Stimulated activated CD8-positive, alpha-beta memory T cell treated with anti-CD3 and anti-CD28 coated beads, Interleukin-2, amount 100 ng/mL, for 1 hour (primary cell): ENCODE results near the gene TMUB2.
"Not testable (repeated sequence)": the region's sequence is repeated elsewhere in the genome, so short reads cannot be mapped to it uniquely, and the experiment has no call there.

Source experiments
- DNase-seq, 2 donors: peaks; one replicate each; pipeline ENCODE4 v3.0.0-alpha.2; 2020; ENCODE audit warnings: low read depth in 2 of 2

TMUB2 gene

DNA sequence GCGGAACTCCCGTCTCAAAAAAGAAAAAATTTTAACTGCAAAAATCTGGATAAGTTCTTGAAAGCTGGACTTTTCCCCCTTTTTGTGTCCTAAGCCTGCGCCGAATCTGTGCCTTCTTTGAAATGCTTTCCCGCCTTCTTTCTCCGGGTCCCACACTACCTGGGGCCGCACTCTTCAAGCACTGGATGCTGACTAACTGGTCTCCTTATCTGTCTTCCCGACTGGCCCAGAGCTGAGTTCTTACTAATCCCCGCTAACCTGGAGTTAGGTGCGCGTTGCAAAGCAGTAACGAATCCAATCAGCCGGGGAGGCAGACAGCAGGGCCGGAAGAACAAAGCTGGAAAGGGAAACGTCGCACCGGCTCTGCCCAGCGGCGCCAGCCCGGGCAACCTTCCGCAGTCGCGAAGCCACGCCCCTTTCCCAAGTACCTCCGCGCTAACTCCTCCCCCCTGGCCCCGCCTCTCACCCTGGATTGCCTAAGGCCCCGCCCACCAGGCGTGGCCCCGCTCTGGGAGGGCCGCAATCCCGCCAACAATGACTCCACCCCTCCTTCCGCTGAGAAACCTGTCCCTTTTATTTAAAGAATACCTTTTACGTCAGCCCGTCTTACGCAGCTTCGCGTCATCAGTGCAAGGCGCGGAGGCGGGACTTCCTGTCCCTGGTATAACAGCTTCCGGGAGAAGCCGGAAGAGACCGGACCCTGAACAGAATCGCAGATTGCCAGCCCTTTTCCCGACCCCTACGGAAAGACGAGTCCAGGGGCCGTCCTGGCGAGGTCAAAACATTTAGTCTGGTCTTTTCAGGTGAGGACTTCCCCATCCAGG, at the start of gene TMUB2:
TMUB2 (plus strand) TSS at position 666 of the 824 bp plus-strand sequence. CDS start 737 bp downstream, outside the sequence.
- peak; percentile 99 for DNase-seq

DNA sequence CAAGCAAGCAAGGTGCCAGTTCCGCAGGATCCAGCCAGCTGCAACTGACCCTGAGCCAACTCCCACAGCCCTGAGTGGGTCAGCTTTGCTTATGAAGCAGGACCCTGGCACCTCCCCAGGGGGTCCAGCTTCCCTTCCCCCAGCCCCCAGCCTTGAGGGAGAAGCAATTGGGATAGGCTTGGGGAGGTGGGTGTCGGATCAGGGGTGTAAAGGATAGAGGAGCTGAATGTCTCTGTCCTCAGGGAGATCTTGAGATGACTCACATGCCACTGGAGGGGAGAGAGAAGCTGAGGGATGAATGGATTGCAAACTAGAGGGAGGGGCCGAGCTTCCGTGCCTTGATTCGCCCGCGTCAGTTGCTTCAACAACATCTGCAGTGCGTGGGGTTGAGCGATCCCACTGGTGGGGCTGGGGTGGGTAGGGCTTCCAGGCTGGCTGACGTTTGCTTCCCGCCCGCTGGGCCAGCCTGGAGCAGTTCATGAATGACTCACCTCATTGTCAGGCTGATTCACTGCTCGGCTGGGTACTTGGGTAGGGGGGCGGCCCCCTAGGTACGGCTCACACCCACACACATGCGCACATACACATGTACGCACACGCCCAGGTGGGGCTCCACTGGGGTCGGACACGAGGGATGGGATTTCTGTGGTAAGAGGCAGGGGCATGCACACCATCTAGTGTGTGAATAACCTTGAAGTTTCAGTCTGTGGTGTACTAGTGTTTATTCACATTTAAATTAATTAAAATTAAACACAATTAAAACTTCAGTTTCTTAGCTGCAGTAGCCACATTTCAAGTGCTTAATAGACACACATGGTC, 48.7 kb upstream of the TMUB2 start:
- peak in 1 of 2 donors; percentile 21 for DNase-seq

DNA sequence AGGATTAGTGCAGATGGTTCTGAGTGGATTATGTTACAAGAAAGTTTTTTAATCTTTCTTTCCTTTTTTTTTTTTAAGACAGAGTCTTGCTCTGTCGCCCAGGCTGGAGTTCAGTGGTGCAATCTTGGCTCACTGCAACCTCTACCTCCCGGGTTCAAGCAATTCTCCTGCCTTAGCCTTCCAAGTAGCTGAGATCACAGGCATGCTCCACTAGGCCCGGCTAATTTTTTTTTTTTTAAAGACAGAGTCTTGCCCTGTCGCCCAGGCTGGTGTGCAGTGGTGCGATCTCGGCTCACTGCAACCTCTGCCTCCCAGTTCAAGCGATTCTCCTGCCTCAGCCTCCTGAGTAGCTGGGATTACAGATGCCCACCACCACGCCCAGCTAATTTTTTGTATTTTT, 42.9 kb upstream of the TMUB2 start:
- not testable (repeated sequence) for DNase-seq

DNA sequence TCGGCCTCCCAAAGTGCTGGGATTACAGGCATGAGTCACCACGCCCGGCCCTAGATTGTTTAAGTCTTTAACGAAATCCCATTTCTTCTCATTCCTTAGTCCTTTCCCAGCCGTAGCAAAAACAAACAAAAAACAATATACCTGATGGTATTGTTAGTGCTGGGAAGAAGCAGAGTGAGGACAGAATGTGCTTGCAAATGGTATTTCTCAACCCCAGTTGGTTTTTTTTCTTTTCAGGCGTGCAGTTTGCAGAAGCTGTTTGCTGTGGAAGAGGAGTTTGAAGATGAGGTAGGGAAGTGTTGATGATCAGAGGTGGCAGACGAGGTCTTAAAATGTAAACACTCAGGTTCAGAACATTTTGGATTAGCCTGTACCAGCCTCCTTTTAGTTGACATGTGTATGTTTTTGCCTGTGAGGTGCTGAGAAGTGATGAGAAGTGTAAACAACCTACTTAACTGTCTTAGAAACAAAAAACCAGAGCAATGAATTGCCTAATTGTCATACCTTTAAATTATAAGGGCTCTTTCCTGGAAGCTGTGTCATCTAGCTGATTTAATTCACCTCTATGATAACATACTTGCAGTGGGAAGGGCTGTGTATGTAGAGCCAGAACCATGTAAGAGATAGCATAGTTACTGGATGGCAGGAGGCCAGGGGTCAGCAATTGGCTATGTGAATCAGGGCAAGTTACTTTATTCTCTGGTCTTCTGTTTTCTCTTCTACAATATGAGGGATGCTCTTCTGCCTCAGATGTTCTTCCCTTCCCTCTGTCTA, 41.6 kb upstream of the TMUB2 start:
- no peak for DNase-seq

DNA sequence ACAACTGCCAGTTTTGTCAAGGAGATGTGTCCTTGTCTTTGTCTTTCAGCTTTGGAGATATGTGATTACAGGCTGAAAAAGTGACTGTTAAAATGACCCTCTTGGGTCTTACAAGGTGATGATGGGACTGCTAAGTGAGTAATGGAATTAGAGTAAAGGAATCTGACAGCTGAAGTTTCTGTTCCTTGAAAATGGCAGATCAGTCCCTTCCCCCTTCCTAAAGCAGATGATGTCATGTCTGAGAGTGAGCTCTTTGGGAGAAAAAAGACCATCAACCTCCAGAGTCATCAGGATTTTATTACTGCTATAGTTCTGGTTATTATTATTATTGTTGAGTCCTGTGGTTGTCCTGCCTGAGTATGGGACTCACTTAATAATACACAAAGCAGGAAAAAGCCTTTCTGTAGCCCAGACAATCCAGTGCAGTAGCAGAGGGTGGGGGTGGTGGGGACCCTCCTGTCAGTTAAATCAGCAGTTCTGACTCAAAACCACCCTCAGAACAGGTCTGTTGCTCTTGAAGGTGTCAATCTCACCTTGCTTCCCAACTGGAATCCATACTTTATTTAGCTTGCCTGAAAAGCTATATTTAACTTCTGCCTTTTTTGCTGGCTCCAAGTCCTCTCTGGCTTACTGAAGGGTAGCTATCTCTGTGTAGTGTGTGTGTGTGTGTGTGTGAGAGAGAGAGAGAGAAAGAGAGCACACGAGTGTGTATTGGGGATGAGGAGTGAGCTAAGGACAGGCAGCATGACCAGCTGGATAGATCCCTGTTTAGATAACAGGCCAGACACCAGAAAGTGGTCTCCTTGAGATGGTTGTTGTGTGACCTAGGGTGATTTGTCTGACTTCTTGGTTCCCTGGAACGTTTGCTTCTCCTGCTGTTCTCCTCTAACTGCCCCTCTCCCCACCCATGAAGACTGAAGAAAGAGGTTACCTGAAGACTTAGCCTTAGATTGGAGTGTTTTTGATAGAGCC, 40.1 kb upstream of the TMUB2 start:
- no peak for DNase-seq

DNA sequence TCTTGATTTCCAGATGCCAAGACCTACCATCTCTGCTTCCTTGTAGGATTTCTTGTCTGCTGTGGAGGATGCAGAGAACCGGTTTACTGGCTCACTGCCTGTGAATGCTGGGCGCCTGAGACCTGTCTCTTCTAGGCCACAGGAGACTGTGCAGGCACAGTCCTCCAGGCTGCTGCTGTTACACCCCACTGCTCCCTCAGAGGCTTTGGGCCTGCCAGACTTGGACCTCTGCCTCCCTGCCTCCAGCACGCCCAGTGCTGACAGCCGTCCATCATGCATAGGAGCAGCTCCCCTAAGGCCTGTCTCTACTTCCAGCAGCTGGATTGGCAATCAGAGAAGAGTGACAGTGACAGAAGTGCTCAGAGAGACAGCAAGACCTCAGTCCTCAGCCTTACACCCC, 39.0 kb upstream of the TMUB2 start:
- no peak for DNase-seq

DNA sequence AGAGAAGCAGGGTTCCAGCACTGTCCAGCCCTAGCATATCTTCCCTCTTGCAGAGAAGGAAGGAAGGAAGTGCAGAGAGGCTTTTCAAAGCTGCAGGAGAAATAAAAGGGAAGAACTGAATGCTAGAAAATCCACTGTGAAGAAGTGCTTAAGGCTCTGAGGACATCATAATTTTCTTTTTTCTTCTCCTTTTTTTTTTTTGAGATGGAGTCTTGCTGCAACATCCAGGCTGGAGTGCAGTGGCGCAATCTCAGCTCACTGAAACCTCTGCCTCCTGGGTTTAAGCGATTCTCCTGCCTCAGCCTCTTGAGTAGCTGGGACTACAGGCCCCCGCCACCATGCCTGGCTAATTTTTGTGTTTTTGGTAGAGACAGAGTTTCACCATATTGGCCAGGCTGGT, 37.7 kb upstream of the TMUB2 start:
- DNase-seq = not testable (repeated sequence)

DNA sequence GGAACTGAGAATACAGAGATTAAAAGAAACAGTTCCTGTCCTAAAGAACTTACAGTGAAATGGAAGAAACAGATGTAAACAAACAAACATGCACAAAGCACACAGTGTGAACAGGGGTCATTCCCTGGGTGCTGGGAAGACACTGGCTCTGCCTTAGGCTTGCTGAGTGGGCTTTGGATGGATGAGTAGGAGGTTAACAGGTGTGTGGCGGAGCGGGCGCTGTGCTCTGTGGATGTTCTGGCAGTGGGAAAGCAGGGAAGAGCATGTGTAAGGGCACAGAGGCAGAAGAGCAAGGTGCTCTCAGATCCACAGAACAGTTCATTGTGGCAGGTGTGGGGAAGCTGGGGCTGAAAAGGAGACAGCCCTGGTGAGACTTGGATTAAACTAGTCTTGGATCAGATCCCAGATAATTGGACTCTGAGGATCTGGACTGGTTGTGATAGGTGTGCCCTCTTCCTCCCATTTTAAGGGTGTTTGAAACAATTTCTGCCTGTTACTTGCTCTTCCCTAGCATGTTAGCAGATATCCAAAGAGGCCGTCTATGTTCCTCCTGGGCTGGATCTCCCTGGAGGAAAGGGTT, 36.9 kb upstream of the TMUB2 start:
- DNase-seq = no peak

DNA sequence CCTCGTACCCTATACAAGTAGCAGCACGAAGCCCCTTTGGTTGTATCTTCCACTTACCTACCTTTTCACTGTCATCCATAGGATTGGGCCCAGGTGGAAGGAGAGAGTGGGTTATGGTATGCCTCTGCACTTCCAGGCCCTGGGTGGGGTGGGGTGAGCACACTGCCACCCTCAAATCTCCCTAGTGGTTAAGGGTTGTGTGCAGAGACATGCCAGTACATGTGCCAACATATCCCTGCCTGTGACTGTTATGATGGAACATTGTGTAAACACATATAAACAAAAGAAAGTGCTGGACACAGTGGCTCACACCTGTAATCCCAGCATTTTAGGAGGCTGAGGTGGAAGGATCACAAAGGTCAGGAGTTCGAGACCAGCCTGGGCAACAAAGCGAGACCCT, 33.9 kb upstream of the TMUB2 start:
- DNase-seq = no peak

DNA sequence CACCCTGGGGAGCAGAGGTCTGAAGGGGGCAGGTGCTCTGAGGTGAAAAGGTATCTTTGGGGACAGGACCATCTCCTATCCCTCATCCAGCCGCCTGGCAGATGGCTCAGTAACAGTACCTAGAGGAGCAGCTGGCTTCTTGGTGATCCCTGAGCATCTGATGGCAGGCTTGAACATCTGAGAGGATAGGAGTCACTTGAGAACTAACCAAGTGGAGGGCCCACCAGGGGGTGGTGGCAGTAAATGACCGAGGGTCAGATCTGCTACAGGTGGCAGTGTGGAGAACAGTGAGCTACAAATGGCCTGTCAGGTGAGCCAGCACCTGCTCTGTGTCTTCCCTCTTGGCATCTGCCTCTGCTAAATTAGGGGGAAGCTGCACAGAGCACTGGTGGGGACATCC, 31.3 kb upstream of the TMUB2 start:
- no peak for DNase-seq

DNA sequence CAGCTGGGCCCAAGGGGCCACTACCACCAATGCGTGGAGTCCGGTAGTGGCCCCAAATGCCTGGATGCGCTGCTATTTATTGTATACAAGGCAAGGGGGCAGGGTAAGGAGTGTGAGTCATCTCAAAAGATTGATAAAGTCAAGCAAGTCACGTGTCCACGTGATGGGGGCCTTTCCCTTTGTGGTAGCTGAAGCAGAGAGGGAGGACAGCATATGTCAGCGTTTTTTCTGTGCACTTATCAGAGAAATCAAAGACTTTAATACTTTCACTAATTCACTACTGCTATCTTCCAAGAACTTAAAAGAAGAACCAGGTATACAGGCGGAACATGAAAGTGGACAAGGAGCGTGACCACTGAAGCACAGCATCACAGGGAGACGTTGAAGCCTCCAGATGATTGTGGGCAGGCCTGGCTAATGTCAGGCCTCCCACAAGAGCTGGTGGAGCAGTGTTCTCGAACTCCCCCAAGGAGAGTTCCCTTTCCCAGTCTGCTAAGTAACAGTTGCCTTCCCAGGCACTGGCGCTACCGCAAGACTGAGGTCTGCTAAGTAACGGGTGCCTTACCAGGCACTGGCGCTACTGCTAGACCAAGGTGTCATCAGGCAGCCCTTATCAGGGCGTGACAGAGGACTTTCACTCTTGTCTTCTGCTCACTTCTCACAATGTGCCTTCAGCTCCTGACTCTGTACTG, 27.1 kb upstream of the TMUB2 start:
- no peak for DNase-seq

DNA sequence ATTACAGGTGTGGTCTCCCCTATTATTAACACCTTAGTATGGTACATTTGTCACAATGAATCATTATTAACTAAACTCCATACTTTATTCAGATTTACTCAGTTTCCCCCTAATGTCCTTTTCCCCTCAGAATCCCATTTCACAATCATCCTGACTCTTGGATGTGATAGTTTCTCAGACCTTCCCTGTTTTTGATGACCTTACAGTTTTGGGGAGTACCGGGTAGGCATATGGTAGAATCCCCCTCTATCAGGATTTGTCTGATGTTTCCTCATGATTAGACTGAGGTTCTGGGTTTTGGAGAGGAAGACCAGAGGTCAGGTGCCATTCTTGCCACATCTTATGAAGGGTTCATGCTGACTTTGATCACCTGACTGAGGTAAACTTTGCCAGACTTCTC, 22.3 kb upstream of the TMUB2 start:
- no peak for DNase-seq

DNA sequence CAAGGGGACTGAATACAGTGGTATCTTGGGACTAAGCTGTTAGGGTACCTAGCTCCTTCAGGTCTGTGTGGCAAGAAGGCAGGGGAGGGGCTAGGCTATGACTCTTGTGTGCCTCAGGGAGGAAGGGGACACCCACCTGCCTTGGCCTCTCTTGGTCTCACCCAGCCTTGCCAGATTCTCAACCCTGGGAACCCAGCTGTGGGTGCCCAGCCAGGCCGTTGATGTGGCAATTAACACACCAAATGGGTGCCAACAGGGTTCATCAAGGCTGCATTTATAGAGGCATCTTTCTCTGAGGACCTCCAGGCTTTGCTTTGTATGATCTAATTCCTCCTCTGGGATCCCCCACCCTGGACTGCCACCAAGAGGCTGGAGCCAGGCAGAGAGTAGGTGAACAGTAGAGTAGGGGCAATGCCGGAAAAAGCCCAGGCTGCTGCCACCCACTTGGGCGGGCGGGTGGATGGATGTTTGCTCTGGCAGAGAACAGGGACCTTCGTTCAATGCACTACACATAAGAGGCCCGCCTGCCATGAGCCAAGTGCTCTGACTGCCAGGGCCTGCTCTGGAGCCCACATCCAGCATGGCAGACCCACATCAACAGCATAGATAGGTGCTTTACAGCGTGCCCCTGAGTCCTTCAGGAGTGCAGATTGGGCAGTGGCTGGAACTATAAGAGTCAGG, 19.5 kb upstream of the TMUB2 start:
- DNase-seq = no peak

DNA sequence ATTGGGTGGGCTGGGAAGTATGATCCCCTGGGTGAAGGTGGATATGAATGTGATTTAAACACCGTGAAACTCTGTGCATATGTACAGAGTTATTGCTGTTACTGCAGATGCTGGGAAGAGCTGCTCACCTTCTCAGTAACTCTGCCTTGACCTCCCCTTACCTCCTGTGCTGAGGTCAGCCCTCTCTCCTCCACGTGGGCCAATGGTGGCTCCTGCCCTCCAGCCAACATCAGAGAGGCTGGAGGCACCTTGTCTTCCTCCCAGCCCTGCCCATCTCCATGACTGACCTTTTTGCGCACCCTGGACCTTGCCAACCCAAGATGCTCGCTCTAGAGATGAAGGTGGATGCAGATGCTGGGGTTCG, 16.7 kb upstream of the TMUB2 start:
- no peak for DNase-seq

DNA sequence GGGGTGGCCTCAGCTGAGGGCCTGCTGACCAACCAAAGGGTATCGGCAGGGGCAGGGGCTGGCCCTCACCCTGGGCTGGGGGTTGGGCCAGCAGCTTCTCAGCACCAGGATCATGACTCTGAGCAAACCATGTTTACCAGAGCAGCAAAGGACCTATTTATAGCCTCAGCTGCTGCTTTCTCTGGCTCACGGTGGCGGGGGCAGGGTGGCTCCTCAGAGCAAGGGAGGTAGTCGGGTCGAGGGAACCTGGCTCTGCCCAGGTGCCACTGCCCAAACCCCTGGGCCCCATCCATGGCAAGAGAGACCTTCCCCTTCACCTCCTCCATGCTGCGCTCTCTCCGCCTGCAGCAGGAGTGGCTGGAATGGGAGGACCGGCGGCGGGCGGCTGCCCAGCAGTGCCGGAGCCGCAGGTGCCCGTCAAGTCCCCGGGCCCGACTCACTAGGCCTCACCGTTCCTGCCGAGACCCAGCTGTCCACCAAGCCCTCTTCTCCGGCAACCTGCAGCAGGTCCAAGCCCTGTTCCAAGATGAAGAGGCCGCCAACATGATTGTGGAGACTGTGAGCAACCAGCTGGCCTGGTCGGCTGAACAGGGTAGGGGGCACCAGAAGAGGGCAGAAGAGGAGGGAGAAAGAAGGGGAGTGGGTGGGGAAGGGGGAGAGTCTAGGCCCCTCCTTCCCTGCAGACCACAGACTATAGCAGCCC, 16.1 kb upstream of the TMUB2 start, which contains the start of gene ASB16:
ASB16 (plus strand) TSS at position 206 of the 703 bp plus-strand sequence; CDS start at position 292, 86 bp downstream.
- DNase-seq = no peak

DNA sequence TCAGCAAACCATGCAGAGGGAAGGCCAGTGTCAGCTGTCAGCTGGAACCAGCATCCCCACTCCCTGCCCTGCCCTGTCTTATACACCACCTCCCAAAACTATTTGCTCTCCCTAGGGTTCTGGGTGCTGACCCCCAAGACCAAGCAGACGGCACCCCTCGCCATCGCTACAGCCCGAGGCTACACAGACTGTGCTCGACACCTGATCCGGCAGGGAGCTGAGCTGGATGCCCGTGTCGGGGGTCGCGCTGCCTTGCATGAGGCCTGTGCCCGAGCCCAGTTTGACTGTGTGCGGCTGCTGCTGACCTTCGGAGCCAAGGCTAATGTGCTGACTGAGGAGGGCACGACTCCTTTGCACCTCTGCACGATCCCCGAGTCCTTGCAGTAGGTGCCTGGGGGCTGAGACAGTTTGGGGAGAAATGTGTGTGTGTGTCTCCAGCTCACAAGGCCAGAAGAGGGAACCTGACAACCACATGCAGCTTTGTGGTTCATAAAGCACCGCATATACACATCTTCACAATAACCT, 14.8 kb upstream of the TMUB2 start:
- no peak for DNase-seq

DNA sequence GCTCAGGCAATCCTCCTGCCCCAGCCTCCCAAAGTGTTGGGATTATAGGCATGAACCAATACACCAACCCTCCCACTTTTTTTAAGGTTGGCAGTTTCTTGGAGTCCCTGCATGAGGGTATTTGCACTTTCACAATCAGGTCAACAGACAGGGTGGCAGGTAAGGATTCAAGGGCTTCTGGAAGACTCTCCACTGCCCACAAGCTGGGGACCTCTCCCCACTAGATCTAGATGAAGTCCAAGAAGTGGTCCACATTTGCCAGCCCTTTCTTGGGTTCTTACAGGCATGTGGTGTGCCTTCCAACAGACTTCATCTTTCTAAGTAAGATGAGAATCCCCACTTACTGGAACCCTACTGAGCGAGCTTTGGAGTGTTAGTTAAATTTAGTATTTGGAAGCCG, 12.3 kb upstream of the TMUB2 start:
- no peak for DNase-seq

DNA sequence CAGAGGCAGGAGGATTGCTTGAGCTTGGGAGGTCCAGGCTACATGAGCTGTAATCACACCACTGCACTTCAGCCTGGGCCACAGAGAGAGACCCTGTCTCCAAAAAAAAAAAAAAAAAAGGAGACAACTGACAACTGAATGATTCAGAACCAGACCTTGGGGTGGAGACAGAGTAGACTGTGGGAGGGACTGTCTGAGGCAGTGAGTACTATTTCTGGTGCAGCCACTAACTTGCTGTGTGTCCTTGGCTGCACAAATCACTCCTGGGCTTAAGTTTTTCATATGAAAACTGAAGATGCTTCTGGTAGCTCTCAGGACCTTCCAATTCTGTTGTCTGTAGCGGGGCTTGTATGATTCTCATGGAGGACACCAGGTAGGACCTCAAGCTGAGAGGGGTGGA, 10.5 kb upstream of the TMUB2 start:
- no peak for DNase-seq
